Activated naive CD4-positive, alpha-beta T cell treated with anti-CD3 and anti-CD28 coated beads, Interleukin-2, amount 50 U/mL, for 24 hours (primary cell): ENCODE data around the gene PTRH1.

Source experiments
- H3K27ac Mint-ChIP-seq: one replicate; pipeline ENCODE4 v1.8.0; 2021; ENCODE audit warnings: mild to moderate bottlenecking, mixed read lengths
- H3K27me3 Mint-ChIP-seq: one replicate; pipeline ENCODE4 v1.8.0; 2021; ENCODE audit warnings: mixed read lengths
- H3K36me3 Mint-ChIP-seq: one replicate; pipeline ENCODE4 v1.8.0; 2021; ENCODE audit warnings: mixed read lengths
- H3K4me1 Mint-ChIP-seq: one replicate; pipeline ENCODE4 v1.8.0; 2021; ENCODE audit warnings: mixed read lengths
- H3K4me3 Mint-ChIP-seq: one replicate; pipeline ENCODE4 v1.8.0; 2021; ENCODE audit warnings: mild to moderate bottlenecking, mixed read lengths
- H3K9me3 Mint-ChIP-seq: one replicate; pipeline ENCODE4 v1.8.0; 2021; ENCODE audit warnings: mixed read lengths

PTRH1 gene

DNA sequence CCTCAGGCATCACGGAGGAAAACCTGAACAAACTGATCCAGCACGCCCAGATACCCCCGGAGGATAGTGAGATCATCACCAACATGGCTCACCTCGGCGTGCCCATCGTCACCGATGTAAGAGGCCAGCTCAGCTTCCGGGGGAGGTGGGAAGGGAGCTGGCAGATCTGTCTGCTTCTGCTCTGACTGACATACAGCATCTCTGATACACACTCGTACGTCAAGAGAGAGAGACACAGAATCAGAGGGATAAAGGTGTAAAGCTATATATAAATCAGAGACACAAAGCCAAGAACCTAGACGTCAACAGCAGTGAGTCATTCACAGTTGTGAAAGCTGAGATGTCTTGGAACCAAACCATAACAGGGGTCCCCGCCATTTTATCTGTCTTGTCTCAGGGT, 38.8 kb downstream of the PTRH1 start:
- no peak overlapping the region for H3K4me3 Mint-ChIP-seq
- H3K4me1 Mint-ChIP-seq: no peaks in the 10 kb centered on the region
- no peak overlapping the region for H3K27ac Mint-ChIP-seq
- H3K36me3 Mint-ChIP-seq: no peaks in the 10 kb centered on the region
- no peaks in the 10 kb centered on the region for H3K27me3 Mint-ChIP-seq
- no peaks in the 10 kb centered on the region for H3K9me3 Mint-ChIP-seq

GRCh38 chr9:127673234-127673633, 42.2 kb downstream of the PTRH1 start:
- no peak overlapping the region for H3K4me3 Mint-ChIP-seq
- no peaks in the 10 kb centered on the region for H3K27me3 Mint-ChIP-seq
- H3K36me3 Mint-ChIP-seq: no peaks in the 10 kb centered on the region
- H3K27ac Mint-ChIP-seq: no peak overlapping the region
- H3K9me3 Mint-ChIP-seq: no peaks in the 10 kb centered on the region
- H3K4me1 Mint-ChIP-seq: no peaks in the 10 kb centered on the region

DNA sequence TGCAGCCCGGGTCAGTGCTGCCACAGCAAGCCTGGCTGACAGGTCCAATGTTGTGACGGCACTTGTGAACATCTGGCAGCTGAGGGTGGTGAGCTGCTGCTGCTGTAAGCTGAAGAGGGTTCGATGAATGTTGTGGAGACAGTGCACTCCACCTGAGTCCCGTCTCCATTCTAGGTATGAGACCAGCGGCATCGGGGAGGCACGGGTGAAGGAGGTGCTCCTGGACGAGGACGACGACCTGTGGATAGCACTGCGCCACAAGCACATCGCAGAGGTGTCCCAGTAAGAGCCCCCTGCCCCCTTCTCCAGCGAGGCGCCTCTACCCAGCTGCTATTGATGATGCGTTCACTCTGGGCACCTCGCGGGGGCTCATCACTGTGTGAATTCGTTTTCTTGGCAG, 47.6 kb downstream of the PTRH1 start:
- Mint-ChIP-seq H3K27me3 (no peaks in the 10 kb centered on the region), H3K9me3 (no peaks in the 10 kb centered on the region), H3K4me1 (no peaks in the 10 kb centered on the region)

DNA sequence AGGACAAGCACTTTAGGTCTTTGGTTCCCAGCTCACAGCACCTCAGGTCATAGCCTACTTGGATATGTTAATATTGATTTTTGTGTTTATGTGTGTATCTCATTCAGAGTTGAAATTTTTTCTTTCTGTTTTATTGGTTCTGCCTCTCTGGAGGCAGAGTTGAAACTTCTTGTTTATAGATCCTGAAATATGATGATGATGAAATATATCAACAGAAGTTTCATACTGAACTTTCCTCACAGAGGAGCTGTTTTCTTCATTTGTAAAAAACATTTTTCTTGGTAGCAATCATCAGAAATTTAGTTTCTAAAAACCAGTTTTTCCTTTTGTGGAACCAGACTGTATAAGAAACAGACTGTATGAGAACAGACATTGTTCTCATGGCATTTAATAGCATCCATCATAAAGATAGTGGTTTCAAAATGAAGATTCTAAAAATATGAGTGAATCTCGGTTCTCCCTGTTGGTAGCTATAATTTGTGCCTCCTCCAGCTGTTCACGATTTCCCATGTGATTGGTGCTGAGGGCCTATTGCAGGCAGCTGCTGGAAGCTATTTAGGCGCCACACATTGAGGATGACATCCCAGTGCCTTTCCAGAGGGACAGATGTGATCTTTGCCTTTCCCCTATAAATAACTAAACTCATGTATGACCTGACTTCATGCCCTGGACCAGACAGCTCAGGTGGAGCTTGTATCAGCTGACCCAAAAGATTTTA, 48.2 kb downstream of the PTRH1 start:
- H3K4me3 Mint-ChIP-seq: no peak overlapping the region
- no peaks in the 10 kb centered on the region for H3K27me3 Mint-ChIP-seq
- no peaks in the 10 kb centered on the region for H3K4me1 Mint-ChIP-seq
- H3K36me3 Mint-ChIP-seq: peaks cover 5% of the 10 kb centered on the region
- no peaks in the 10 kb centered on the region for H3K9me3 Mint-ChIP-seq
- no peak overlapping the region for H3K27ac Mint-ChIP-seq

More for the DNA sequence above, 47.6 kb downstream of the PTRH1 start:
- H3K36me3 Mint-ChIP-seq: peaks cover 5% of the 10 kb centered on the region
- no peak overlapping the region for H3K27ac Mint-ChIP-seq
- H3K4me3 Mint-ChIP-seq: no peak overlapping the region

- H3K4me3 Mint-ChIP-seq: no peak overlapping the region
- H3K27ac Mint-ChIP-seq: no peak overlapping the region
- no peaks in the 10 kb centered on the region for H3K27me3 Mint-ChIP-seq
Measured at GRCh38 chr9:127664678-127665507, 50.6 kb downstream of the PTRH1 start.

DNA sequence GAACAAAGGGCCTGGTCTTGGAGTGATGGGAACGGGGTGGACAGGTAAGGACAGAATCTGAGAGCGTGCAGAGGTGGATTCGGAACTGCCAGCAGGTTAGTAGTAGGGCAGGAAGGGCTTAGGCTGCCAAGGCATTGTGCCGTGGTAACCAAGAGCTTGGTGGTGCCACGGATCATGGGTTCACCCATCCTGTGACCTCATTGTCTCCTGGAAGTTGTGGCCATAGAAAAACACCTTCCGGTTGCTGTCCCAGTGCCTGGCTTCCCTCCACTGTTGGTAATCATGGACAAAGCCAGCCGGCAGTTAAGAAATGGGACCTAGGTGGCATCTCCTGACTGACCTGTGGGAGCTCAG, 51.2 kb downstream of the PTRH1 start:
- H3K9me3 Mint-ChIP-seq: no peaks in the 10 kb centered on the region

More at GRCh38 chr9:127664678-127665507, 50.6 kb downstream of the PTRH1 start:
- H3K36me3 Mint-ChIP-seq: peaks cover 5% of the 10 kb centered on the region
- H3K4me1 Mint-ChIP-seq: no peaks in the 10 kb centered on the region
- H3K9me3 Mint-ChIP-seq: no peaks in the 10 kb centered on the region

More for the DNA sequence above, 51.2 kb downstream of the PTRH1 start:
- no peaks in the 10 kb centered on the region for H3K4me1 Mint-ChIP-seq
- H3K4me3 Mint-ChIP-seq: no peak overlapping the region
- no peaks in the 10 kb centered on the region for H3K27me3 Mint-ChIP-seq
- H3K27ac Mint-ChIP-seq: no peak overlapping the region
- H3K36me3 Mint-ChIP-seq: peaks cover 5% of the 10 kb centered on the region
